OCI-LY7 (cell line): Measurements from ENCODE around the gene LIPC. TPM values are rescaled to one million over a fixed set of nuclear protein-coding genes. Genes with fewer than 3 reads are reported as not detected.

Experiments
- BruUV-seq: library from RNA; stranded (reverse); fragments of 400-500 nt; replicated peaks from 2 replicates; lab custom pipeline; 2021; lab: Mats Ljungman, UMichigan
- CTCF ChIA-PET: fragments of 300-600 bp; sonication (Branson Sonifier 250); formaldehyde crosslinking; loops from one replicate; lab custom pipeline; 2022; ENCODE audit warnings: antibody characterized with exemption; ENCODE audit not compliant: unreplicated experiment; lab: Charles Lee
- POLR2A ChIA-PET: fragments of 300-600 bp; sonication (Branson Sonifier 250); formaldehyde crosslinking; loops from one replicate; lab custom pipeline; 2022; ENCODE audit warnings: antibody characterized with exemption; lab: Charles Lee
- DNase-seq: peaks from one replicate; pipeline ENCODE4 v3.0.0-alpha.2; 2015; ENCODE audit warnings: low spot score
- H2AFZ ChIP-seq: fragments of 200-600 bp; sonication (generic), shearing (Covaris generic); 2 replicates; pipeline ENCODE4 v1.6.1; 2014; ENCODE audit warnings: mild to moderate bottlenecking, antibody characterized with exemption, low read length, moderate library complexity
- H3K27ac ChIP-seq: fragments of 200-600 bp; sonication (generic); 2 replicates; pipeline ENCODE4 v1.5.1; 2014; ENCODE audit warnings: mixed run types, low read depth, mild to moderate bottlenecking, moderate library complexity, low read length, inconsistent platforms; ENCODE audit not compliant: poor library complexity, severe bottlenecking
- H3K36me3 ChIP-seq: fragments of 200-600 bp; sonication (generic); 2 replicates; pipeline ENCODE4 v1.6.1; 2014; ENCODE audit warnings: mild to moderate bottlenecking, antibody characterized with exemption, low read length, moderate library complexity, mixed read lengths; ENCODE audit not compliant: insufficient read depth
- H3K4me1 ChIP-seq: fragments of 200-600 bp; sonication (generic); 2 replicates; pipeline ENCODE4 v1.5.1; 2014; ENCODE audit warnings: mild to moderate bottlenecking, low read length; ENCODE audit not compliant: insufficient read depth, poor library complexity, severe bottlenecking
- H3K4me2 ChIP-seq: fragments of 200-600 bp; sonication (generic); 2 replicates; pipeline ENCODE4 v1.6.1; 2014; ENCODE audit warnings: mild to moderate bottlenecking, low read length
- H3K4me3 ChIP-seq: fragments of 200-600 bp; sonication (generic); 2 replicates; pipeline ENCODE4 v1.5.1; 2014; ENCODE audit warnings: mild to moderate bottlenecking, low read depth, low read length; ENCODE audit not compliant: poor library complexity, severe bottlenecking
- H3K79me2 ChIP-seq: fragments of 200-600 bp; sonication (generic); 2 replicates; pipeline ENCODE4 v1.6.1; 2016; ENCODE audit warnings: low read depth, mild to moderate bottlenecking, low read length, moderate library complexity, mixed read lengths; ENCODE audit not compliant: insufficient read depth
- H3K9me2 ChIP-seq: fragments of 200-600 bp; sonication (generic); 2 replicates; pipeline ENCODE4 v1.6.1; 2016; ENCODE audit warnings: mild to moderate bottlenecking, low read length, mixed read lengths; ENCODE audit not compliant: insufficient read depth
- H3K9me3 ChIP-seq: fragments of 200-600 bp; sonication (generic); 2 replicates; pipeline ENCODE4 v1.6.1; 2014; ENCODE audit warnings: mild to moderate bottlenecking, mixed run types, low read length, mixed read lengths
- H4K20me1 ChIP-seq: fragments of 200-600 bp; sonication (generic); 2 replicates; pipeline ENCODE4 v1.6.1; 2014; ENCODE audit warnings: mild to moderate bottlenecking, antibody characterized with exemption, low read length, moderate library complexity, mixed read lengths; ENCODE audit not compliant: insufficient read depth
- CTCF ChIP-seq: fragments of 200-600 bp; sonication (generic); conservative IDR thresholded peaks from 2 replicates; pipeline ENCODE4 v1.5.1; 2014; ENCODE audit warnings: mild to moderate bottlenecking, antibody characterized with exemption, low read length, moderate library complexity, mixed read lengths
- EZH2phosphoT487 ChIP-seq: fragments of 200-600 bp; sonication (generic); IDR thresholded peaks from 2 replicates; pipeline ENCODE4 v1.6.1; 2018; ENCODE audit warnings: low read depth, borderline replicate concordance, mild to moderate bottlenecking, mixed run types, antibody characterized with exemption, low read length, moderate library complexity, mixed read lengths
- intact Hi-C: fragments of 100-400 bp; cut with micrococcal nuclease; formaldehyde crosslinking; loops from one replicate; pipeline ENCODE4 v1.10.0; 2022; ENCODE audit not compliant: unreplicated experiment
- total RNA-seq, 2 experiments: library from RNA; depleted of rRNA in 1 of 2; stranded (reverse); fragments of >200 nt in 1 of 2; shearing (Covaris generic) in 1 of 2; gene quantifications; 2 replicates each; pipeline ENCODE4 v1.2.3, GENCODE V29; 2014 to 2022

Gene LIPC
- total RNA-seq, 2 experiments from 2014 or later = 0.50 TPM; not detected in 1

DNA sequence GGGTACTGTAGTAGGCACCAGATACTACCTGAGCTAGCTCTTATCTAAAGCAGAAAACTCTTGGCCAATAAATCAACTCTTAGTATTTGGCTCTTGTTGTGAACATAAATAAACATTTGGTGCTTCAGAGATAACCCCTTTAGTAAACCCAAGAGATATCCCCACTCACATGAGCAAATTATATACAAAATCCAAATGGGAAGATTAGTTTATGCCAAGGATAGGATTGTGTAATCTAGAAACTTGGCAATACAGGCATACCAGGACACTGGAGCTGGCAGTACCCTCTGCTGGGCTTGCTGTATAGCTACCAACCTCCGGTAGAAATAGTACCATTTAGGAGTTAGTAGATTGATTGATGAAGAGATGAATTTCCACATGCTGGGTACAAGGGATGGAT lies 127.0 kb downstream of the LIPC start:
- Histone ChIP-seq H3K4me3 (no peak overlapping the region), H3K9me3 (no peaks in the 10 kb centered on the region), H2AFZ (no peak overlapping the region), H3K27ac (no peak overlapping the region), H3K79me2 (no peaks in the 10 kb centered on the region), H4K20me1 (no peaks in the 10 kb centered on the region), H3K4me2 (no peak overlapping the region), H3K4me1 (no peaks in the 10 kb centered on the region), H3K9me2 (no peaks in the 10 kb centered on the region), H3K36me3 (no peaks in the 10 kb centered on the region)
- DNase-seq = no peak
- BruUV-seq = no TSS peak
- CTCF ChIA-PET = no interaction called here
- intact Hi-C loops = no loop called here
- TF ChIP-seq CTCF = no peak
- no peak for TF ChIP-seq EZH2phosphoT487
- POLR2A ChIA-PET = interaction anchor here (0.6 kb wide), 1 partner anchor 57 kb away, joined by 3 read pairs; no protein-coding TSS in a partner anchor

GRCh38 chr15:58559904-58560588 lies 128.3 kb downstream of the LIPC start:
- no peak overlapping the region for H2AFZ ChIP-seq
- no peaks in the 10 kb centered on the region for H3K9me3 ChIP-seq
- POLR2A ChIA-PET = interaction anchor here (0.6 to 1.3 kb wide), 4 partner anchors 9 to 1702 kb away, joined by 3 to 4 read pairs (median 3); no protein-coding TSS in a partner anchor
- no peaks in the 10 kb centered on the region for H3K36me3 ChIP-seq
- intact Hi-C loops = no loop called here
- H3K27ac ChIP-seq = no peak overlapping the region
- H3K4me2 ChIP-seq = no peak overlapping the region
- no peaks in the 10 kb centered on the region for H3K4me1 ChIP-seq
- TF ChIP-seq EZH2phosphoT487 (no peak), CTCF (no peak)
- CTCF ChIA-PET = no interaction called here
- H3K4me3 ChIP-seq = no peak overlapping the region
- DNase-seq = no peak
- no TSS peak for BruUV-seq
- no peaks in the 10 kb centered on the region for H3K9me2 ChIP-seq
- H3K79me2 ChIP-seq = no peaks in the 10 kb centered on the region
- H4K20me1 ChIP-seq = no peaks in the 10 kb centered on the region

DNA sequence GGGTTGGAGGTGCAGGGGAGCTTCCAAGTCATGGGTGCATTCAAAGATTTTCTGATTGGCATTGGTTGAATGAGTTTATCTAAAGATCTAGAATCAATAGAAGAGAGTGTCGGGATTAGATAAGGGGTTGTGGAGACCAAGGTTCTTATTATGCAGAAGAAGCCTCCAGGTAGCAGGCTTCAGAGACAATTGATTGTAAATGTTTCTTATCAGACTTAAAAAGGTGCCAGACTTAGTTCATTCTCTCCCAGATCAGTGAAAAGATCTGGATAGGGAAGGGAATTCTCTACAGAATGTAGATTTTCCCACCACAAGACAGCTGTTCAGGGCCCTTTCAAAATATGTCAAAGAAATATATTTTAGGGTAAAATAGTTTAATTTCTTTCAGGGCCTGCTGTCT lies 129.5 kb downstream of the LIPC start:
- no peak overlapping the region for H3K4me2 ChIP-seq
- no peaks in the 10 kb centered on the region for H3K4me1 ChIP-seq
- H3K79me2 ChIP-seq = no peaks in the 10 kb centered on the region
- no peak for DNase-seq
- no peak overlapping the region for H2AFZ ChIP-seq
- TF ChIP-seq EZH2phosphoT487 = no peak
- TF ChIP-seq CTCF = no peak
- no peak overlapping the region for H3K4me3 ChIP-seq
- POLR2A ChIA-PET = interaction anchor here (0.6 kb wide), 2 partner anchors 226 to 1239 kb away, joined by 3 read pairs; no protein-coding TSS in a partner anchor
- no peaks in the 10 kb centered on the region for H3K9me2 ChIP-seq
- no peaks in the 10 kb centered on the region for H3K9me3 ChIP-seq
- H4K20me1 ChIP-seq = no peaks in the 10 kb centered on the region
- intact Hi-C loops = no loop called here
- no peak overlapping the region for H3K27ac ChIP-seq
- BruUV-seq = no TSS peak
- CTCF ChIA-PET = no interaction called here
- H3K36me3 ChIP-seq = no peaks in the 10 kb centered on the region
